IMR-90 (cell line): ENCODE measurements around the gene FXYD6. TPM values are rescaled to one million over a fixed set of nuclear protein-coding genes. Genes with fewer than 3 reads are reported as not detected.

Experiments used
- ATAC-seq: fragments of 200-7000 bp; cut with Tn5 transposase; 2 replicates; pipeline ENCODE4 v1.9.1; 2020; ENCODE audit warnings: low read depth, mild to moderate bottlenecking, moderate library complexity
- BruUV-seq: library from RNA; stranded (reverse); fragments of 400-500 nt; replicated peaks from 2 replicates; lab custom pipeline; 2021; lab: Mats Ljungman, UMichigan
- CTCF ChIA-PET: fragments of 300-600 bp; formaldehyde crosslinking; extraction: SDS; loops from one replicate; lab custom pipeline; 2021; ENCODE audit warnings: antibody characterized with exemption; lab: Yijun Ruan, JAX
- POLR2A ChIA-PET: fragments of 300-600 bp; sonication (Branson Sonifier 250); formaldehyde crosslinking; loops from one replicate; lab custom pipeline; 2022; ENCODE audit warnings: antibody characterized with exemption; ENCODE audit not compliant: unreplicated experiment; lab: Charles Lee
- DNase-seq: peaks from one replicate; pipeline ENCODE4 v3.0.0; 2013
- H2AFZ ChIP-seq: replicated peaks from 2 replicates; pipeline ENCODE3; 2013; ENCODE audit warnings: low read length, mild to moderate bottlenecking; ENCODE audit not compliant: poor library complexity
- H2AK5ac ChIP-seq: 2 replicates; pipeline ENCODE4 v1.6.1; 2013; ENCODE audit warnings: low read depth, low read length, inconsistent platforms
- H2AK9ac ChIP-seq: replicated peaks from 2 replicates; pipeline ENCODE3; 2013; ENCODE audit warnings: mild to moderate bottlenecking, low read depth, low read length, moderate library complexity; ENCODE audit not compliant: poor library complexity
- H2BK120ac ChIP-seq: 2 replicates; pipeline ENCODE4 v1.6.1; 2013; ENCODE audit warnings: low read depth, low read length, inconsistent platforms
- H2BK15ac ChIP-seq: 3 replicates; pipeline ENCODE4 v1.6.1; 2013; ENCODE audit warnings: low read depth, low read length, inconsistent platforms
- H2BK20ac ChIP-seq: 2 replicates; pipeline ENCODE4 v1.6.1; 2013; ENCODE audit warnings: low read depth, mild to moderate bottlenecking, inconsistent platforms, low read length, moderate library complexity
- H2BK5ac ChIP-seq: 2 replicates; pipeline ENCODE4 v1.6.1; 2013; ENCODE audit warnings: mild to moderate bottlenecking, low read depth, low read length, inconsistent platforms; ENCODE audit not compliant: poor library complexity, severe bottlenecking
- H3K14ac ChIP-seq: replicated peaks from 2 replicates; pipeline ENCODE4 v1.6.1; 2013; ENCODE audit warnings: low read depth, low read length, inconsistent platforms
- H3K18ac ChIP-seq: 2 replicates; pipeline ENCODE4 v1.6.1; 2013; ENCODE audit warnings: low read depth, low read length, control low read depth
- H3K23ac ChIP-seq: 2 replicates; pipeline ENCODE4 v1.6.1; 2013; ENCODE audit warnings: low read depth, low read length, inconsistent platforms
- H3K27ac ChIP-seq: 2 replicates; pipeline ENCODE4 v1.5.1; 2013; ENCODE audit warnings: mild to moderate bottlenecking, control low read depth, low read length; ENCODE audit not compliant: insufficient read depth
- H3K27me3 ChIP-seq: 2 replicates; pipeline ENCODE4 v1.6.1; 2013; ENCODE audit warnings: low read length; ENCODE audit not compliant: control insufficient read depth, insufficient read depth
- H3K36me3 ChIP-seq: 2 replicates; pipeline ENCODE4 v1.6.1; 2013; ENCODE audit warnings: low read length, mixed read lengths; ENCODE audit not compliant: control insufficient read depth, insufficient read depth
- H3K4ac ChIP-seq: 2 replicates; pipeline ENCODE4 v1.6.1; 2013; ENCODE audit warnings: low read depth, low read length, inconsistent platforms
- H3K4me1 ChIP-seq: 2 replicates; pipeline ENCODE4 v1.6.1; 2013; ENCODE audit warnings: low read length, mixed read lengths; ENCODE audit not compliant: control insufficient read depth, insufficient read depth
- H3K4me2 ChIP-seq: 2 replicates; pipeline ENCODE4 v1.6.1; 2013; ENCODE audit warnings: low read depth, mild to moderate bottlenecking, control low read depth, low read length, moderate library complexity
- H3K4me3 ChIP-seq: 2 replicates; pipeline ENCODE4 v1.5.1; 2013; ENCODE audit warnings: low read depth, mild to moderate bottlenecking, control low read depth, low read length, moderate library complexity; ENCODE audit not compliant: insufficient read depth
- H3K56ac ChIP-seq: 2 replicates; pipeline ENCODE4 v1.6.1; 2013; ENCODE audit warnings: low read length, inconsistent platforms; ENCODE audit not compliant: insufficient read depth; ENCODE audit errors: extremely low read depth
- H3K79me1 ChIP-seq, 2 experiments: 2 replicates each; pipeline ENCODE4 v1.6.1; 2013; ENCODE audit warnings: low read length in 2 of 2, inconsistent platforms in 1 of 2, low read depth in 1 of 2
- H3K9ac ChIP-seq: 2 replicates; pipeline ENCODE4 v1.6.1; 2013; ENCODE audit warnings: low read depth, low read length, control low read depth
- H3K9me1 ChIP-seq: 2 replicates; pipeline ENCODE4 v1.6.1; 2013; ENCODE audit warnings: low read length, inconsistent platforms; ENCODE audit not compliant: insufficient read depth
- H3K9me3 ChIP-seq: 2 replicates; pipeline ENCODE4 v1.6.1; 2013; ENCODE audit warnings: low read length; ENCODE audit not compliant: control insufficient read depth, insufficient read depth
- H4K20me1 ChIP-seq: 2 replicates; pipeline ENCODE4 v1.6.1; 2013; ENCODE audit warnings: low read length, inconsistent platforms; ENCODE audit not compliant: insufficient read depth
- H4K5ac ChIP-seq: 2 replicates; pipeline ENCODE4 v1.6.1; 2013; ENCODE audit warnings: mild to moderate bottlenecking, low read depth, low read length, control low read depth
- H4K8ac ChIP-seq, 2 experiments: 2 replicates each; pipeline ENCODE4 v1.6.1; 2013; ENCODE audit warnings: low read depth in 2 of 2, low read length in 2 of 2, control low read depth in 1 of 2, inconsistent platforms in 1 of 2
- H4K91ac ChIP-seq: 2 replicates; pipeline ENCODE4 v1.6.1; 2013; ENCODE audit warnings: low read depth, low read length, inconsistent platforms; ENCODE audit not compliant: insufficient read depth
- BHLHE40 ChIP-seq: fragments of 150-350 bp; IDR thresholded peaks from 2 replicates; pipeline ENCODE4 v1.6.1; 2016; ENCODE audit warnings: mild to moderate bottlenecking, low read depth, low read length
- CEBPB ChIP-seq: IDR thresholded peaks from 2 replicates; pipeline ENCODE4 v1.6.1; 2012; ENCODE audit warnings: low read depth, low read length, improper control_type of control experiment
- CTCF ChIP-seq: conservative IDR thresholded peaks from 2 replicates; pipeline ENCODE4 v1.5.1; 2012; ENCODE audit warnings: mild to moderate bottlenecking, low read depth, low read length, improper control_type of control experiment
- ELK1 ChIP-seq: fragments of 150-350 bp; IDR thresholded peaks from 2 replicates; pipeline ENCODE4 v1.6.1; 2016; ENCODE audit warnings: low read depth, mild to moderate bottlenecking, low read length, moderate library complexity, borderline replicate concordance
- FOS ChIP-seq: fragments of 150-350 bp; IDR thresholded peaks from 2 replicates; pipeline ENCODE4 v1.6.1; 2016; ENCODE audit warnings: low read depth, low read length
- MAZ ChIP-seq: IDR thresholded peaks from 2 replicates; pipeline ENCODE4 v1.6.1; 2012; ENCODE audit warnings: low read depth, mild to moderate bottlenecking, low read length, improper control_type of control experiment, moderate library complexity, borderline replicate concordance
- MXI1 ChIP-seq: IDR thresholded peaks from 2 replicates; pipeline ENCODE4 v1.6.1; 2012; ENCODE audit warnings: low read depth, mild to moderate bottlenecking, low read length, moderate library complexity, borderline replicate concordance
- POLR2A ChIP-seq: IDR thresholded peaks from 2 replicates; pipeline ENCODE4 v1.6.1; 2012; ENCODE audit warnings: mild to moderate bottlenecking, low read depth, low read length
- RCOR1 ChIP-seq: IDR thresholded peaks from 2 replicates; pipeline ENCODE4 v1.6.1; 2012; ENCODE audit warnings: mild to moderate bottlenecking, low read length, improper control_type of control experiment; ENCODE audit not compliant: insufficient replicate concordance
- SMC3 ChIP-seq: fragments of 150-350 bp; IDR thresholded peaks from 2 replicates; pipeline ENCODE4 v1.6.1; 2016; ENCODE audit warnings: low read depth, mild to moderate bottlenecking, antibody characterized with exemption, low read length, moderate library complexity
- WGBS, 2 experiments: methylation state at CpG; one replicate each; pipeline versions ENCODE4 v1.1.5 to v1.1.7; 2013; ENCODE audit warnings: missing lambda C conversion rate in 2 of 2; ENCODE audit not compliant: insufficient read length in 1 of 2; ENCODE audit errors: extremely low coverage in 2 of 2; 5-methylcytosine and 5-hydroxymethylcytosine counted together
- dilution Hi-C: fragments of 300-500 bp; cut with HindIII; formaldehyde crosslinking; loops from one replicate; pipeline ENCODE4 v1.14.3; 2018; ENCODE audit warnings: low sequenced_read_pairs; ENCODE audit not compliant: unreplicated experiment
- in situ Hi-C: fragments of 300-500 bp; cut with MboI; formaldehyde crosslinking; loops from 3 replicates; pipeline ENCODE4 v1.14.3; 2019; ENCODE audit warnings: low sequenced_read_pairs, inconsistent platforms, mixed read lengths
- intact Hi-C: fragments of 100-400 bp; cut with micrococcal nuclease; formaldehyde crosslinking; loops from 2 replicates; pipeline ENCODE4 v1.10.0; 2022
- polyA plus RNA-seq, 3 experiments: library from polyadenylated mRNA; depleted of rRNA; stranded (reverse); fragments of >200 nt; gene quantifications; 2 replicates each; pipeline ENCODE4 v1.2.3, GENCODE V29; 2012; ENCODE audit warnings: low replicate concordance in 1 of 3
- total RNA-seq: library from RNA; depleted of rRNA; stranded (reverse); fragments of >200 nt; gene quantifications from 2 replicates; pipeline ENCODE4 v1.2.3, GENCODE V29; 2012
- TF ChIP-seq, protein P1 (sequence below): fragments of 150-350 bp; IDR thresholded peaks from 2 replicates; pipeline ENCODE4 v1.6.1; 2017; ENCODE audit warnings: mild to moderate bottlenecking, antibody characterized with exemption, low read length, low read depth

The FXYD6 gene
- total and polyA plus RNA-seq, 2 of the 4 experiments (the other 2 are of a cell fraction), result 0.32 TPM; not detected in 1

GRCh38 chr11:117833401-117833891 is 43.0 kb downstream of the FXYD6 start:
- Histone ChIP-seq H3K36me3 (no peaks in the 10 kb centered on the region), H2AK5ac (no peak overlapping the region), H3K27ac (no peak overlapping the region), H3K27me3 (peaks cover 17% of the 10 kb centered on the region), H2BK20ac (no peak overlapping the region), H4K8ac (no peak overlapping the region), H3K4me1 (peaks cover 7% of the 10 kb centered on the region; the same call in 1 of the 2 replicates), H2AFZ (no peak overlapping the region), H3K23ac (no peak overlapping the region), H2BK5ac (no peak overlapping the region), H2BK120ac (no peak overlapping the region), H3K9me1 (no peaks in the 10 kb centered on the region), H4K5ac (no peak overlapping the region), H3K4me3 (no peak overlapping the region), H4K91ac (no peak overlapping the region), H3K18ac (no peak overlapping the region), H2AK9ac (no peak overlapping the region), H4K20me1 (no peaks in the 10 kb centered on the region), H3K14ac (no peak overlapping the region), H3K56ac (no peak overlapping the region), H3K4me2 (no peak overlapping the region), H3K9me3 (no peaks in the 10 kb centered on the region), H3K4ac (no peak overlapping the region), H2BK15ac (no peak overlapping the region), H3K9ac (no peak overlapping the region), H3K79me1 (no peaks in the 10 kb centered on the region)
- dilution Hi-C loops, result no loop called here
- ChIA-PET CTCF (interaction anchor here (0.6 to 1.7 kb wide), 2 partner anchors 16 to 204 kb away, joined by 3 to 4 read pairs; no protein-coding TSS in a partner anchor), POLR2A (no interaction called here)
- in situ Hi-C loops, result no loop called here
- no peak for TF ChIP-seq MXI1
- TF ChIP-seq MAZ, result no peak
- no peak for TF ChIP-seq POLR2A
- no peak for TF ChIP-seq FOS
- TF ChIP-seq RCOR1, result no peak
- TF ChIP-seq CTCF, result no peak
- no peak for TF ChIP-seq ELK1
- TF ChIP-seq SMC3, result no peak
- no peak for TF ChIP-seq BHLHE40
- TF ChIP-seq, protein P1, sequence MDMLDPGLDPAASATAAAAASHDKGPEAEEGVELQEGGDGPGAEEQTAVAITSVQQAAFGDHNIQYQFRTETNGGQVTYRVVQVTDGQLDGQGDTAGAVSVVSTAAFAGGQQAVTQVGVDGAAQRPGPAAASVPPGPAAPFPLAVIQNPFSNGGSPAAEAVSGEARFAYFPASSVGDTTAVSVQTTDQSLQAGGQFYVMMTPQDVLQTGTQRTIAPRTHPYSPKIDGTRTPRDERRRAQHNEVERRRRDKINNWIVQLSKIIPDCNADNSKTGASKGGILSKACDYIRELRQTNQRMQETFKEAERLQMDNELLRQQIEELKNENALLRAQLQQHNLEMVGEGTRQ, result no peak
- no peak for TF ChIP-seq CEBPB
- WGBS, 2 experiments, result 40% methylated on average over 1 of the region's 7 CpGs; no CpG with 5 or more reads in 1 of the 2 experiments
- no TSS peak for BruUV-seq
- intact Hi-C loops, result no loop called here
- DNase-seq, result no peak
- no peak for ATAC-seq
